HG03064 (cell line): Measurements from ENCODE around the gene COQ7.

Experiments
- ATAC-seq: cut with Tn5 transposase; IDR thresholded peaks from one replicate; pipeline ENCODE4 v1.9.1; 2021; ENCODE audit warnings: low read depth; ENCODE audit not compliant: unreplicated experiment

Gene COQ7

GRCh38 chr16:19110537-19111360, 43.3 kb downstream of the COQ7 start:
- ATAC-seq, result no peak

GRCh38 chr16:19112099-19112407, 44.6 kb downstream of the COQ7 start:
- ATAC-seq, result no peak

GRCh38 chr16:19113577-19114358, 46.4 kb downstream of the COQ7 start, which contains the start of gene ITPRIPL2:
Gene ITPRIPL2, plus strand, starts transcription at chr16:19113964. Its CDS starts 498 bp downstream, at chr16:19114462.
- no peak for ATAC-seq

- ATAC-seq, result no peak
Observed at GRCh38 chr16:19114359-19115147, 47.1 kb downstream of the COQ7 start.

GRCh38 chr16:19115148-19116021, 48.0 kb downstream of the COQ7 start:
- no peak for ATAC-seq

GRCh38 chr16:19116711-19117449, 49.5 kb downstream of the COQ7 start:
- no peak for ATAC-seq

- no peak for ATAC-seq
Observed at GRCh38 chr16:19118938-19119431, 51.6 kb downstream of the COQ7 start.

- ATAC-seq, result no peak
Observed at GRCh38 chr16:19119564-19119963, 52.1 kb downstream of the COQ7 start.

- ATAC-seq, result no peak
Observed at GRCh38 chr16:19123535-19124178, 56.2 kb downstream of the COQ7 start.

GRCh38 chr16:19126300-19126699, 58.9 kb downstream of the COQ7 start:
- no peak for ATAC-seq

GRCh38 chr16:19127205-19127604, 59.8 kb downstream of the COQ7 start:
- ATAC-seq, result no peak

GRCh38 chr16:19127674-19128131, 60.3 kb downstream of the COQ7 start:
- ATAC-seq, result no peak

GRCh38 chr16:19128454-19129200, 61.2 kb downstream of the COQ7 start:
- ATAC-seq, result no peak
